GM13977 (cell line): ENCODE data around the gene IRGQ.

Experiments used
- DNase-seq: peaks from one replicate; pipeline ENCODE4 v3.0.0; 2012; ENCODE audit warnings: low spot score
- in situ Hi-C: fragments of 300-500 bp; cut with MboI; formaldehyde crosslinking; loops from one replicate; pipeline ENCODE4 v1.12.0; 2022; ENCODE audit warnings: low sequenced_read_pairs, low pct_unique_long_range_greater_than_20kb, mixed read lengths, inconsistent platforms; ENCODE audit not compliant: unreplicated experiment
- TF ChIP-seq, protein P1 (sequence below): IDR thresholded peaks from 2 replicates; pipeline ENCODE4 v1.5.1; 2012; ENCODE audit warnings: mild to moderate bottlenecking, control low read depth; ENCODE audit not compliant: insufficient read depth; ENCODE audit errors: extremely low read depth, missing control alignments

The IRGQ gene

DNA sequence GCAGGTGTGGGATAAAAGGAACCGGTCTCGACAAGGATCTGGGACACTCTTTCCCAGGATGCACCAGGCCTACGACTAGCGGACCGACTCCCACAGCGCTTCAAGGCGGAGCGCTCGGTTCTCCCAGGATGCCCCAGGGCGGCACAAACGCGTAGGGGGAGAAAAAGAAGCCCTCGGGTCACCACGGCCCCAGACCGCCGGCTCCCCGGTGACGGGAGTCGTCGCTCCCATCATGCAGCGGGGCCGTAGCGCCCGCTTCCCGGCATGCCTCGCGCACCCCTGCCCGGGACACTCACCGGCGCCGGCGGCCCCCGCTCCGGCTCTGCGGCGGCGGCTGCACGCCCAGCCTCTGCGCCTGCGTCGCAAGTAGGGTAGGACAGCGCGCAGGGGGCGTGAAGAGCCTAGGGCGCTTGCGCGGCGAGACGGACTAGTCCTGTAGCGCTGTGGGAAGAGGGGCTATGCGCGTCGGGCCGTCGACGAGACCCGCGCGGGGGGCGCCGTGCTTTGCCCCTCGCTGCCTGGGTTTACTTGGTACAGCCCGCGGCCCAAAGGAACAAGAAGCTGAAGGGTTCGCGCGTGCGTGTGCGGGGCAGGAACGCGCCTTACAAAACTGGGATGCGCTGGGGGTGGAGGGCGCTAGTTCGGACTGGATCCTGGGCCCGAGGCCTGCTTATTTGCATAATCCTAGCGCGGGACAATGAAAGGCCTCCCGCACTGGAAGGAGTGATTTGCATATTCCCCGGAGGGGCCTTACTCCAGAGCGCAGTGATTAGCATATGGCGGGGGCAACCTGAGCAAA is 23.5 kb upstream of the IRGQ start, which contains the start of gene ZNF428:
ZNF428 (minus strand) TSS at position 368 of the 799 bp plus-strand sequence. CDS start 5,325 bp downstream, outside the sequence.
- TF ChIP-seq, protein P1, sequence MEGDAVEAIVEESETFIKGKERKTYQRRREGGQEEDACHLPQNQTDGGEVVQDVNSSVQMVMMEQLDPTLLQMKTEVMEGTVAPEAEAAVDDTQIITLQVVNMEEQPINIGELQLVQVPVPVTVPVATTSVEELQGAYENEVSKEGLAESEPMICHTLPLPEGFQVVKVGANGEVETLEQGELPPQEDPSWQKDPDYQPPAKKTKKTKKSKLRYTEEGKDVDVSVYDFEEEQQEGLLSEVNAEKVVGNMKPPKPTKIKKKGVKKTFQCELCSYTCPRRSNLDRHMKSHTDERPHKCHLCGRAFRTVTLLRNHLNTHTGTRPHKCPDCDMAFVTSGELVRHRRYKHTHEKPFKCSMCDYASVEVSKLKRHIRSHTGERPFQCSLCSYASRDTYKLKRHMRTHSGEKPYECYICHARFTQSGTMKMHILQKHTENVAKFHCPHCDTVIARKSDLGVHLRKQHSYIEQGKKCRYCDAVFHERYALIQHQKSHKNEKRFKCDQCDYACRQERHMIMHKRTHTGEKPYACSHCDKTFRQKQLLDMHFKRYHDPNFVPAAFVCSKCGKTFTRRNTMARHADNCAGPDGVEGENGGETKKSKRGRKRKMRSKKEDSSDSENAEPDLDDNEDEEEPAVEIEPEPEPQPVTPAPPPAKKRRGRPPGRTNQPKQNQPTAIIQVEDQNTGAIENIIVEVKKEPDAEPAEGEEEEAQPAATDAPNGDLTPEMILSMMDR, result no peak
- peak; percentile 95 for DNase-seq
- in situ Hi-C loops, result no loop called here

DNA sequence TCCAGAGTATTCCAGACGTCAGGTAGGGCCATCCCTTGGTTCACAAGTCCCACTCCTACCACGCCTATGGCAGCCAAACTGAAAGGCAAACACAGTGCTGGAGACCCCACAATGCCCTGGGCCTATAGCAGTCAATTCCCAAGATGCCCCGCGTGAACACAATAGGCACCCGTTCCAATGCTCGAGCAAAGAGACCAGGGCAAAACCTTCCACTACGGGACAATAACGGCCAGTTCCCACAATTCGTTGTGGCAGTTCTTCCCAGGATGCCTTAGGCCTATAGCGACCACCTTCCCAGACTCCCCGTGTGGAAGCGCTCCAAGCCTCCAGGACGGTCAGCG is 23.0 kb upstream of the IRGQ start:
- in situ Hi-C loops, result no loop called here
- DNase-seq, result peak; percentile 78
- TF ChIP-seq, protein P1, result no peak

DNA sequence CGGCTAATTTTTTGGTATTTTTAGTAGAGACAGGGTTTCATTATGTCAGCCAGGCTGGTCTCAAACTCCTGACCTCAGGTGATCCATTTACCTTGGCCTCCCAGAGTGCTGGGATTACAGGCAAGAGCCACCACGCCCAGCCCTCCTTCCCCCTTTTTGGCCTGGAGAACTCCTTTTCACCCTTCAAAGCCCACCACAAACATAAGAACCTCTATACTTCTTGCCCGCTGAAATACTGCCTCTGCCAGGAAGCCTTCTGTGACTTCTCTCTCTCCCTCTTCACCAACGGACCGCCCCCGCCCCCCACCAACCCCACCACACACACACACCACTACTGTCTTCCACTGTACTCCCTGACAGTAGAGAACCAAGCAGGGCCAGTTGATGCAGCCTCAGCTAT is 21.0 kb upstream of the IRGQ start:
- no peak for DNase-seq
- TF ChIP-seq, protein P1, result no peak
- in situ Hi-C loops, result no loop called here

DNA sequence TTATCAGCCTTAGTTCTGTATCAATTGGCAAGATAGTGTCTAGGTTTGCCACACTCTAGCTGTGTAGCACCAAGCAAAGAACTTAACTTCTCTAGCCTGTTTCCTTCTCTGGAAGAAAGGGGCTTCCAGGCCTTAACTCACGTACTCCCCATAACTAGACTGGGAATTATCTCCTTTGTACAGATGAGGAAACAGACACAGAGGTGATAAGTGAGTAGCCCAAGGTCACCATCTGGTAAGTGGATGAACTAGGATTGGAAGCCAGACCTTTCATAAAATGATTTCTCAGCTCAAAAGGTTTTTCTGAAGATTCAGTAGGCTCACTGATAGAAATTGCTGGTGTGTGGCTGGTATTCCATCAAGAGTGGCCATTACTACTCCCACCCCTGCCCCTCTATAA is 20.4 kb upstream of the IRGQ start:
- DNase-seq, result no peak
- in situ Hi-C loops, result no loop called here
- TF ChIP-seq, protein P1, result no peak

DNA sequence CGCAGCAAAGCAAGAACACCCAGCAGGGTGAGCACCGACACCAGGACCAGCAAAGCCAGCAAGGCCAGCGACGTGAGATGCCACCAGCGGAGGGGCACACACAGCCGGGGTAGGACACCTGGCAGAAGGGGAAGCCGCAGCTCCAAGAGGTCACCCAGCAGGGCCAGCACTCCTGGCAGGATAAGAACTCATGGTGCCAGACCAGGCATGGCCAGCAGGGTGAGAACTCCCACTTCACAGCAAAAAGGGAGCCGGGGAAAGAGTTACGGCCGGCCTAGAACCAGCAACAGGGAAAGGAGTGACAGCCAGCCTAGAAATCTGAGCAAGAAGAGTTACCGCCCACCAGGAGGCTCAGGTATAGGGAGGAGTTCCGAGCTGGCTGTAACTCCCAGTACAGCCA is 16.4 kb upstream of the IRGQ start:
- TF ChIP-seq, protein P1, result no peak
- no peak for DNase-seq
- in situ Hi-C loops, result no loop called here

DNA sequence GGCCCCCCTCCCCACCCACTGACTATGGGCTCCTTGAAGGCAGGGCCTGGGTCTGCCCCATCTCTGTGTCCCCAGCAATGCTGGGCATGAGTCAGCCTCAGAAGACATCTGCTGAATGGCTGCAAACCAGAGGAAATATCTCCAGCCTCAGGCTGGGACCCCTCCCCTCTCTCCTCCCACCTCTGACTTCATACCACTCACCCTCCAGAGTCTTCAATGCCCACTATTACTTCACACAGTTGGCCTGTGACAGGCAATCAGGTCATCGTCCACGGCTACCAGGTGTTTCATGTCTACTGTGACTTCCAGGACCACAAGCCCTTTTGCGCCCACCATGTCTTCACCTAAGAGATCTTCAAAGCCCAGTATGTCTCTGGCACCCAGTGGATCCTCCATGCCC is 15.9 kb upstream of the IRGQ start, which contains the start of gene SRRM5:
SRRM5 (plus strand) TSS at position 301 of the 400 bp plus-strand sequence; CDS start at position 335, 34 bp downstream.
- in situ Hi-C loops, result no loop called here
- TF ChIP-seq, protein P1, result no peak
- DNase-seq, result no peak
